Activated CD8-positive, alpha-beta memory T cell treated with anti-CD3 and anti-CD28 coated beads, Interleukin-2, amount 50 U/mL, for 4 hours (primary cell): ENCODE results near the gene CAPN14.
A peak's percentile ranks its signal among the peaks of the same experiment; 100 is the strongest.
"Not testable (repeated sequence)": the region's sequence is repeated elsewhere in the genome, so short reads cannot be mapped to it uniquely, and the experiment has no call there.

Experiments
- DNase-seq: peaks from one replicate; pipeline ENCODE4 v3.0.0-alpha.2; 2020

CAPN14 gene

GRCh38 chr2:31192396-31192795 lies 24.9 kb downstream of the CAPN14 start:
- DNase-seq, result no peak

GRCh38 chr2:31191931-31192330 lies 25.4 kb downstream of the CAPN14 start:
- no peak for DNase-seq

- no peak for DNase-seq
Observed at GRCh38 chr2:31190188-31190587, 27.1 kb downstream of the CAPN14 start.

GRCh38 chr2:31189141-31189540 lies 28.2 kb downstream of the CAPN14 start:
- DNase-seq, result no peak

- no peak for DNase-seq
Observed at GRCh38 chr2:31188131-31188530, 29.2 kb downstream of the CAPN14 start.

- DNase-seq, result no peak
Observed at GRCh38 chr2:31187166-31187565, 30.1 kb downstream of the CAPN14 start.

GRCh38 chr2:31183973-31184372 lies 33.3 kb downstream of the CAPN14 start:
- not testable (repeated sequence) for DNase-seq

- no peak for DNase-seq
Observed at GRCh38 chr2:31176742-31177141, 40.6 kb downstream of the CAPN14 start.

GRCh38 chr2:31171142-31171541 lies 46.2 kb downstream of the CAPN14 start:
- DNase-seq, result no peak

- peak; percentile 33 for DNase-seq
Observed at GRCh38 chr2:31170071-31170698, 47.1 kb downstream of the CAPN14 start.

GRCh38 chr2:31168291-31168690 lies 49.0 kb downstream of the CAPN14 start:
- DNase-seq, result no peak

GRCh38 chr2:31166925-31167324 lies 50.4 kb downstream of the CAPN14 start:
- DNase-seq, result no peak

GRCh38 chr2:31163011-31163539 lies 54.2 kb downstream of the CAPN14 start:
- no peak for DNase-seq

GRCh38 chr2:31161637-31162036 lies 55.7 kb downstream of the CAPN14 start:
- DNase-seq, result no peak

GRCh38 chr2:31151501-31151900 lies 65.8 kb downstream of the CAPN14 start:
- no peak for DNase-seq

GRCh38 chr2:31150120-31150670 lies 67.1 kb downstream of the CAPN14 start:
- no peak for DNase-seq

- no peak for DNase-seq
Observed at GRCh38 chr2:31148514-31148913, 68.8 kb downstream of the CAPN14 start.

- no peak for DNase-seq
Observed at GRCh38 chr2:31147645-31148044, 69.7 kb downstream of the CAPN14 start.

- no peak for DNase-seq
Observed at GRCh38 chr2:31142110-31142509, 75.2 kb downstream of the CAPN14 start.

- DNase-seq, result no peak
Observed at GRCh38 chr2:31141443-31142085, 75.8 kb downstream of the CAPN14 start.

- no peak for DNase-seq
Observed at GRCh38 chr2:31140151-31140550, 77.2 kb downstream of the CAPN14 start.

- DNase-seq, result no peak
Observed at GRCh38 chr2:31139671-31140070, 77.6 kb downstream of the CAPN14 start.

GRCh38 chr2:31138037-31138962 lies 79.0 kb downstream of the CAPN14 start, which contains the start of gene GALNT14:
GALNT14 (minus strand) TSS chr2:31138440; CDS start chr2:31138086, 354 bp downstream.
- DNase-seq, result peak; percentile 19
